GM19351 (cell line): ENCODE results near the gene BACE1-AS.
"Not testable (repeated sequence)": the region's sequence is repeated elsewhere in the genome, so short reads cannot be mapped to it uniquely, and the experiment has no call there.

Source experiments
- ATAC-seq: cut with Tn5 transposase; IDR thresholded peaks from one replicate; pipeline ENCODE4 v1.9.1; 2021; ENCODE audit warnings: mild to moderate bottlenecking, moderate library complexity; ENCODE audit not compliant: unreplicated experiment

Gene BACE1-AS

DNA sequence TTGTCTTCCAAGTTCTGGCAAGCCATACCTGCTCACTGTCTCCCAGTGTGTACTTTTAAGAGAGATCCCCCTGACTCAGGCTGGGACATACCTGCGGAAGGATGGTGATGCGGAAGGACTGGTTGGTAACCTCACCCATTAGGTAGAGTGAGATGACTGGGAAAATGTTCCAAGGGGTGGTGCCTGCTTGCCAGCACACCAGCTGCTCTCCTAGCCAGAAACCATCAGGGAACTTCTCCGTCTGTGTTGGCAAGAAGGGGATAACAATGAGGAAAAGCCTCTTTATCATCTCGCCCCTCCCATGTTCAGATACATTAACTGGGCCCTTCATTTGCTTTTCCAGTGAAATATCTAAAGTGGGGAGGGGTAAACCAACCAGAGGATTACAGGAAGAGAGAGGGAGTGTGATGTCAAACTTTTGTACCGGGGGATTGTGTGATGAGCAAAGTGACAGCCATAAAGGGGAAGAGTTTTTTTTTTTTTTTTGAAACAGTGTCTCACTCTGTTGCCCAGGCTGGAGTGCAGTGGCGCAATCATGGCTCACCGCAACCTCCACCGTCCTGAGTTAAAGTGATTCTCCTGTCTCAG, at the start of gene BACE1-AS:
Gene BACE1-AS, plus strand, starts transcription at position 538 of the 588 bp plus-strand sequence.
- ATAC-seq, result no peak

DNA sequence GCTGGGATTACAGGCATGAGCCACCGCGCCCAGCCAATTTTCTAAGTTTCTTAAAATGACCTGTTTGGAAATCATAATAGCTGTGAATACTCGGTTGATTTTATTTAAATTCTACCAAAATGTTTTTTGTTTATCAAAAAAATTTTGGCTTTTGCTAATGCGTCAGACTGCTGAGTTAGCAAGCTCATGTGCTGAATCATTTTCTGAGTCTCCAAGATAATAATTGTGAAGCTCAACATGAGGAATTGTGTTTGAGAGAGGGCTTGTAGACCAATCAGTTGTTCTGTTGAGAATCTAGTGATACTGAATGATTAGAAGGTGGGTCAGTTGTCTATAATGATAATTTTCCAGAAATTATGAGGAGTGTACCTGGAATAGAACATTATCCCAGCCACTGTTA, 42.8 kb upstream of the BACE1-AS start:
- no peak for ATAC-seq

DNA sequence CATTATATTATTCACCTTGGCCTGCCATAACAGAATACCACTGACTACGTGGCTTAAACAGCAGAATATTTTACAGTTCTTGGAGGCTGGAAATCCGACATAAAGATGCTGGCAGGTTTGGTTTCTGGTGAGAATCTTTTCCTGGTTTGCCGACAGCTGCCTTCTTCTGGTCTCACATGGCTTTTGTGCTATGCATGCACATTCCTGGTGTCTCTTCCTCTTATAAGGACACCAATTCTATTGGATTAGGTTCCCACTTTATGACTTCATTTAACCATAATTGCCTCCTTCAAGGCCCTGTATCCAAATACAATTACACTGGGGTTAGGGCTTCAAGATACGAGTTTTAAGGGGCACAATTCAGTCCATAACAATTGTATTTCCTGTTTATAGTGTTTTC, 41.6 kb upstream of the BACE1-AS start:
- ATAC-seq, result no peak

DNA sequence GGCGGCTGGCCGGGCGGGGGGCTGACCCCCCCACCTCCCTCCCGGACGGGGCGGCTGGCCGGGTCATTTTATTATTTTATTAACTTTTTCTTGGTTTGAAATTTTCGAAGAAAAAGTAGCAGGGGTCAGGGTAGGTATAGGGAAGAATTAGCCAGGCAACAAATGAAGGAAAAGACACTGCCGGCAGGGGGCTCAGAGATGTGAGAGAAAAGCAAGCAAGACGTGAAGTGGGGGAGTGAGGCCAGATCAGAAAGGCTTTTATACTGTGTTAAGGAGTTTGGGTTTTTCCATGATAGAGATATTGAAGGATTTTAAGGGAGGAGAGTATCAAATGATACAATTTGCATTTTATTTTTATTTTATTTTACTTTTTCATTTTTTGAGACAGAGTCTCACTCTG, 39.6 kb upstream of the BACE1-AS start:
- no peak for ATAC-seq

DNA sequence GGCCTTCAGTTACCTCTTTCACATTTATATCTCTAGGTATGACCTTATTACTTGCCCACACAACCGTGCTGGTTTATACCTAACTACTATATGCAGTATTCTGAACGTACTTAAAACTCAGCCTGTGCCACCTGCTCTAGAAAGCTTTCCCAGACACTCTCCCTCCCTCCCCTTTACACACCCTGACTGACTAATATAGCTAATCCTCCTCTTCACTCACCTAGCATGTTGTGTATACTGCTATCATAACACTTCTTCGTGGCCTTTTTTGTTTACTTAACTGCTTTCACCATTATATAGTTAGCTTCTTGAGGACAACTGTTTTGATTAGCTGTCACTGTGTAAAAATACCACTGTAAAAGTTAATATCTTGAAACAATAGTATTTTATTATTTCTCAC, 35.2 kb upstream of the BACE1-AS start:
- ATAC-seq, result no peak

DNA sequence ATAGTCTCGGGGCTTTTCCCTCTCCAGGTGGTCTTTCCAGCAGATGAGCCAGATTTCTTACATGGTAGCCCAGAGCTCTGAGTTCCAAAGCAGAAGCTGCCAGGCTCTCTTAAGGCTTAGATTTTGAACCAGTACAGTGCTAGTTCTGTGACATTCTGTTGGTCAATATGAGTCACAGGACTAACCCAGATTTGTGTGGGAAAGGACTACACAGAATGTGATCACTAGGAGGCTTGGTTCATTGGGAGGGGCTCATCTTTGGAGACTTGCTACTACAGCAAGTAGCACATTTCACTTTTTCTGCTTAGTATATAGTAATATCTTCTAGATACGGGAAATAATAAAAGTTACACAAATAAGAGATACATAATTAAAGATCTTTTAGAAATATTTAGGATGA, 34.6 kb upstream of the BACE1-AS start:
- no peak for ATAC-seq

DNA sequence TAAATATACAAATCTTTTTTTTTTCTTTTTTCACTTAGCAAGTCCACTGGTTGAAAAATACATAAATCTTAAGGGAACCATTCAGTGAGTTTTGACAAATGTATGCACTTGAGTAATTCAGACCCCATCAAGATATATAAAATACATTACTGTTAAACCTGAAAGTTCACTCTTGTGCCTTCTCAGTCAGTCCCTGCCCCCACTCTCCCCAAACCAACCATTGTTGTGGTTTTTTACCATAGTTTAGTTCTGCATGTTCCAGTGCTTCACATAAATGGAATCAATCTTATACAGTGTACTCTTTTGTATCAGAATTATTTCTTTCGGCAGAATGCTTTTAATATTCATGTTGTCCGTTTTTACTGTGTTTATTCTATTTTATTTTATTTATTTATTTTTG, 32.6 kb upstream of the BACE1-AS start:
- ATAC-seq, result no peak

DNA sequence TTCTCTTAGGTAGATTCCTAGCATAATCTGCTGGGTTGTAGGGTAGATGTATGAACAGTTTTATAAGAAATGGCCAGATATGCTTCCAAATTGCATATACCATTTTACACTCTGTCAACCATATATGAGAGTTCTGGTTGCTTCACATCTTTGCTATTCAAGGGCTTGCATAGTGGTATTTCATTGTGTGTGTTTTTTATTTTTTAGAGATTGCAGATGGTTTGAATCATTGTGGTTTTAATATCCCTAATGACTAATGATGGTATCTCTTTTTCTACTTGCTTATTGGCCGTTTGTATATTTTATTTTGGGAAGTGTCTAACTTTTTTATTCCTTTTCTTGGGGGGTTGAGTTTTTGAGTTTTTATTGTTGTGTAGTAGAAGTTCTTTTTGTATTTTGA, 31.7 kb upstream of the BACE1-AS start:
- ATAC-seq, result no peak

DNA sequence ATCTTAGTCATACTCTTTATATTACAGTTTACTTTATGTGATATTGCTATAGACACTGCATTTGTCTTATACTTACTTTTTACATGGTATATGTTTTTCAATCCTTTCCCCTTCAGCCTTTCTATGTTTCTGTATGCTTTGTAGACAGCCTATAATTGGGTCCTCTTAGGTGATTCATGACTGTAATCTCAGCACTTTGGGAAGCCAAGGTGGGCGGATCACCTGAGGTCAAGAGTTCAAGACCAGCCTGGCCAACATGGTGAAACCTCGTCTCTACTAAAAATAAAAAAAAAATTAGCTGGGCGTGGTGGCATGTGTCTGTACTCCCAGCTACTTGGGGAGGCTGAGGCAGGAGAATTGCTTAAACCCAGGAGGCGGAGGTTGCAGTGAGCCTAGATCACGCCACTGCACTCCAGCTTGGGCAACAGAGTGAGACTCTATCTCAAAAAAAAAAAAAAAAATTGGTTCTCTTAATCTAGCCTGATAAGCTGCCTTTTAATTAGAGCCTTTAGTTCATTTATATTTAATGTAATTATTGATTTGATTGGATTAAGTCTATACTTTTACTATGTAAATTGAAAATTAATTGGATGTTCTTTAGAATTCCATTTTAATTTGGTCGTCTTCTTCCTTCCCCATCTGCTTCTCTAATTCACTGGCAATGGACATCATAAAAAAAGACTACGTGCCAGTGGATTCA, 26.4 kb upstream of the BACE1-AS start:
- ATAC-seq, result not testable (repeated sequence)

DNA sequence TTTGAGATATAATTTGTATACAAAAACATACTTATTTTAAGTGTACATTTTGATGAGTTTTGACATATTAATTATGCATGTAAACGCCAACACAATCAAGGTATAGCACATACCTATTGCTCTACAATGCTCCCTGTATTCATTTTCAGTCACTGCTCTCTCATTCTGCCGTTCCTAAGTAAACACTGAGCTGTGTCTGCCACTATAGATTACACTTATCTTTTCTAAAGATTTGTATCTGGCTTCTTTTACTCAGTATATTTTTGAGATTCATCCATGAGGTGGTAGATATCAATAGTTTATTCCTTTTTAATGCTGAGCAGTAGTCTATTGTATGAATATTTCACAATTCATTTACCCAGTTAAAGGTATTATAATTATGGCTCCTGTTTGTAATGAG, 25.4 kb upstream of the BACE1-AS start:
- no peak for ATAC-seq

DNA sequence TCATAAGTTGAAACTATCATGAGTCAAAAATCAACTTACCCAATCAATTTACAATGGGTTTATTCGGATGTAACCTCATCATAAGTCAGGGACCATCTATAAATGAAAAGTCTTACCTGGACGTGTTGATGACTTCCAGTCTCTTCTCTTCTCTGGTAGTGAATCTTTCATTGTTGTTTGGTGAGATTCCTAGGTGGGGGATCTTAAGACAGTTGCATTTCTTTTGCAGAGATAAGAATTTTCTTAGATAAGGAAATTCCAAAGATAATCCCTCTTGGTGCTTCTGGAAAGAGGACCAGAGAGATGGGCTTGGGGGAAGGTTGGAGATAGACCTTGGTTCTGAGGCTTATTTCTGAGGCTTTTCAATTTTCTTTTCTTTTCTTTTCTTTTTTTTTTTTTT, 21.3 kb upstream of the BACE1-AS start:
- no peak for ATAC-seq

DNA sequence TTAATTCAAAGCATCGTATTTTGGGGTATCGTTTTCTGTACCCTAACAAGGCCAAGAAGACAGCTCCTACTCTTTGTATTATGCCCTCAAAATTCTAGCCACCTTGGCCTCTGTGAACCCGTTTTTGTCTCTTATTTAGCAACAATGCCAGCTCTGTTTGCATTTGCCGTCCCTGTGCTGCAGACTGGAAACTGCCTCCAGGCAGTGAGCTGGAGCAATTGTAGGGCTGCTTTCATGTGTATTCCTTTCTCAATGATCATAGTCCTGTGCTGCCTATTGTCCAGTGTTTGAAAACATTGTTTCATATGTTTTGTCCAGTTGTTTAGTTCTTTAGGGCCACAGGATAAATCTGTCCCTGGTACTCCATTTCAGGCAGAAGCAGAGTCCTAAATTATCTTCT, 19.9 kb upstream of the BACE1-AS start:
- no peak for ATAC-seq

DNA sequence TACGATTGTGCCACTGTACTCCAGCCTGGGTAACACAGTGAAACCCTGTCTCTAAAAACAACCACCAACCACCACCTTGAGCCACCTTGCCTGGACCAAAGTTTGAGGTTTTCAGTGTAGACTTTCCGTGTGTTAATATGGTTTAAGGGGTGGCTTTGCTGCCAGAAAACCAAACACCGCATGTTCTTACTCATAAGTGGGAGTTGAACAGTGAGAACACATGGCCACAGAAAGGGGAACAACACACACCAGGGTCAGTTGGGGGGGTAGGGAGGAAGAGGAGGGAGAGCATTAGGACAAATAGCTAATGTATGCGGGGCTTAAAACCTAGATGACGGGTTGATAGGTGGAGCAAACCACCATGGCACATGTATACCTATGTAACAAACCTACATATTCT, 19.0 kb upstream of the BACE1-AS start:
- not testable (repeated sequence) for ATAC-seq

DNA sequence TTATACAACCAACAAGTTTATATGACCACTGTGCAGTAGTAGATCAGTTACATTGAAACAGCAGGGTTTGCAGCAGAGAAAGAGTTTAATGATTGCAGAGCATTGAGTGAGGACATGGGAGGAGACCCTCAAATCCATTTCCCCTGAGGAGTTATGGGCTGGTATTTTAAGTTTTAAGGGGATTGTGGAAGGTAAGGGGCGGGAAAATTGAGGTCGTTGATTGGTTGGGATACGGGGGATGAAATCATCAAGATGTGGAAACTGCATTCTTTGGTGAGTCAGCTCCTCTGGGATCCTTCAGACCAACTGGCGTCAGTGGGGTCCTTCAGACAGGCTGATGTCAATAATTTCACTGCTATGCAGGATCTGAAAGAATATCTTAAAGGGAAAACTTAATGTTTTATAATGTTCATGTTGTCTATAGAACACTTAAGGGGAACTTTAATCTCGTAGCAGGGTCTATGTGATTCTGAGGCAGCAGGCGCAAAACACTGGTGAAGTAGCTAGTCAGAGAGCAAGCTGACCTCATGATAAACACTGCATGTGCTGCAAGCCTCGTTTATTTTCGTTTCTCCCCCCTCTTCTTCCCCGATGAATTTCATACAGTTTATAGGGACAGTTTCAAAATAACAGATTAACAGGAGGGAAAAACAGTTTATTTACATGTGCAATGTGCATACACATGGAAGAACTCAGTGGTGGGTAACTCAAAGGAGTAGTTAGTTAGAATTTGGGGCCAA, 17.4 kb upstream of the BACE1-AS start:
- ATAC-seq, result no peak

DNA sequence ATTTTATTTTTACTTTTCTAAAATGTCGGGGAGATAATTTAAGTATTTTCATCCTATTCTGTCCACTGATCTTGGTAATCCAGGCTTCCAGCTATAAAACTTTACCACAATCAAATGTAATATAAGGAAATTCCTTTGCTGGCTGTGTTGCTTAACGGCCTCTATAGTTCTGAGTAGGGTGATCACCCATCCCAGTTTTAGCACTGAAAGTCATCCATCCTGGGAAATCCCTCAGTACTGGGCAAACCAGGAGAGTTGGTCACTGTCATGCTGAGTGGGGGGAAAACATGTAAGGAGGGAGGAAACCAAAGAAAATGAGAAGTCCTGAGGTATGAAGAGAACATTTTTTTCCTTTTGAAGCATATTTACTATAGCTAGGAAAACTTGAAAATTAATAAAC, 12.8 kb upstream of the BACE1-AS start:
- ATAC-seq, result no peak

DNA sequence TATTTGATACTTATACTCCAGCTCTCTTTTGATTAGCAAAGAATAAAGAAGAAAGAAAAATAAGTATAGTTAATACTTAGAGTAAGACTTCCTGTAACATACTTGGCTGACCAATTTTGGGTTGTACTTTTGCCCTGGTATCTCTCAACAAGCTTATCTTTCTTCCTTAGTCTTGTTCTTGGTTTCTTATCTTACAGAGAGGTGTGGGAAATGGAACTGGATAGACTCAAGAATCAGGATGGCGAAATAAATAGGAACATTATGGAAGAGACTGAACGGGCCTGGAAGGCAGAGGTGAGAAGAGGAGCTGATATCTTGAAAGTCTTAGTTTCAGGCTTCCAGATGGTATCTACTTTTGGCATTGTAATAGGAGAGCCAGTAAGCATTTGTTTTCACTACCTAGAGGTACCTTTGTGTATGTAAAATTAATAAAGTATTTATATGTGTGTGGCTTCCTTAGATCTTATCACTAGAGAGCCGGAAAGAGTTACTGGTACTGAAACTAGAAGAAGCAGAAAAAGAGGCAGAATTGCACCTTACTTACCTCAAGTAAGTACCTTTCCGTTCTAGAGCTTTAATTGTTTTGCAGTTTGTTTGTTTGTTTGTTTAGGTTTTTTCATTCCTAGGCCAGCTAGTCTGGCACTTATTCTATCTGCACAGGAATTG, 11.3 kb upstream of the BACE1-AS start:
- no peak for ATAC-seq

DNA sequence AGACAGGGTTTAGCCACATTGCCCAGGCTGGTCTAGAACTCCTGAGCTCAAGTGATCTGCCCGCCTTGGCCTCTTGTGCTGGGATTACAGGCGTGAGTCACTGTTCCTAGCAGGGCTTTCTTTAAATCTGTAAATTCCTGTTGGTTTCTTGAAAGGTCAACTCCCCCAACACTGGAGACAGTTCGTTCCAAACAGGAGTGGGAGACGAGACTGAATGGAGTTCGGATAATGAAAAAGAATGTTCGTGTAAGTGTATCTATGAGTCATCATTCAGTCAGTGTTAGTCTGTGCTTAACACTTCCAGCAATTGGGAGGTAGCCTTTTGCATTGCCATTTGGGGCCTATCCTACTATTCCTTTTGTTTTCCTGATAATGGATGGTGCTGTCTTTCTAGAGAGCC, 10.0 kb upstream of the BACE1-AS start:
- ATAC-seq, result no peak

DNA sequence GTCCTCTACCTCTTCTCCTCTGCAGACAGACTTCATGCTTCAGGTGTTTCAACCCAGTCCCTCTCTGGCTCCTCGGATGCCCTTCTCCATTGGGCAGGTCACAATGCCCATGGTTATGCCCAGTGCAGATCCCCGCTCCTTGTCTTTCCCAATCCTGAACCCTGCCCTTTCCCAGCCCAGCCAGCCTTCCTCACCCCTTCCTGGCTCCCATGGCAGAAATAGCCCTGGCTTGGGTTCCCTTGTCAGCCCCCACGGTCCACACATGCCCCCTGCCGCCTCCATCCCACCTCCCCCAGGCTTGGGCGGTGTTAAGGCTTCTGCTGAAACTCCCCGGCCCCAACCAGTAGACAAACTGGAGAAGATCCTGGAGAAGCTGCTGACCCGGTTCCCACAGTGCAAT, 9.3 kb upstream of the BACE1-AS start:
- ATAC-seq, result no peak

DNA sequence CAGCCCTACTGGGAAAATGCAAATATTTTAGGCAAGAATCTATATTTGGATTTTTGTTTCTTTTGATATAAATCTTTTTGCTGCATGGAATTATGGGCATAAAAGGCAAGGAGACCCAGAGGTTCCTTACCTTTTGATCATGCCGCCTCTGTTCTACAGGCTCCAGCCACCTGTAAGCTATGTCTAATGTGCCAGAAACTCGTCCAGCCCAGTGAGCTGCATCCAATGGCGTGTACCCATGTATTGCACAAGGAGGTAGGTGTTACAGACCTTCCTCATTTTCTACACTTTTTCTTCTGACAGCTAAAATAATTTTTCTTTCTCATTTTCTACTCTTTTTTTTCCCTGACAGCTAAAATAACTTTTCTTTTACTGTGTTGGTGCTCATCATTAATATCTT, 8.2 kb upstream of the BACE1-AS start:
- no peak for ATAC-seq

DNA sequence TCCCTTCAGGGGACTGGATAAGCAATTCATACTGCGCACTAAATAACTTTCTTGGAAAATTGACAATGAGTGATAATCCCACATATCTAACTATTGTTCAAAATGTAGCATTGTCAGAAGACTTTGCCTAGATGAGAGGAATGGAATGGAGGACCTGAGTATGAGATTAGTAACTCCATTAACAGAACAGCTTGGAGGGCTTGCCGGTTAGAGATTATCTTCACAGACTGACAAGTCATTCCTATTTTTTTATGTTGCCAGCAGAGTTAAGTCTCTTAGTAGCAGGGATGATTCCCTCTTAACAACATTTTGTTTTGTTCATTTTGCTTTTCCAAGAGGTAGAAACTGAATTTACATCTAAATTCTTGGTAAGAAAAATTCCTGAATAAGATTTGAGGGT, 7.1 kb upstream of the BACE1-AS start:
- no peak for ATAC-seq

DNA sequence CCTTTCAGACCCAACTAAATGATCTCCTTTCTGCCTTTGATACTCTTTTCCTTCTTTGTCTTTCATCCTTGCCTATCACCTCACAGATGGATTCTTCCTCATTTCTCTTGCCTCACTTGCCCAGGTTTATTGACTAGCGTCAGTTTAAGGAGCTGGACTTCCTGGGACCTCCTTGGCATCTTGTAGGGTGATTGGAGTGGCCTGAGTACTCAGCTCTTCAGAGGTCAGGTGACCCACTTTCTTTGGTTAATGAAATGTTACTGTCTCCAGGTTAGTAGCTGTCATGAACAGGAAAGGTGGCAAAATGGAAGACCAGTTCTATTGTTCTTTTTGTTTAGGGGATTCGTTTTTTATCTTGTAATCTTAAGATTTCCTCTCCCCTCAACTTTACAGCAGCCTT, 4.6 kb upstream of the BACE1-AS start:
- no peak for ATAC-seq

DNA sequence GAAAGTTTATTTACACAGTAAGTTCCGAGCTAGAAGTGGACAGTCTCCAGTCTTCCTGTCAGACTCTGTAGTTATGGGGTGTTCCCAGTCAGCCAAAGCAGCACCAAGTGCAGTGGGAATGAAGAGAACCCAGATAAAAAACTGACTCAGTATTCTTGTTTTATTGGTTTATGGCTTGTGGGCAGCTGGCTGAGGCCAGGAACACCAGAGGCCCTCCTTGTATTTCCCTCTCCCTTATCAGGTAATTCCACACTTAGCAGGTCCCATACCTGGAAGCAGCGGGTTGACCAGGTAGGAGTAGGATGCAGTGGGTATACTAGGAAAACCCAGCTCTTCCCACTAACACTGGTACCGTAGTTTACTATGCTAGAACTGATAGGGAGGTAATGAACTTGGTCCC, 3.5 kb upstream of the BACE1-AS start:
- no peak for ATAC-seq
